ENCODE results near the gene SYNDIG1. TPM values are rescaled to one million over a fixed set of nuclear protein-coding genes. Genes with fewer than 3 reads are reported as not detected.

SYNDIG1 gene
- total RNA-seq, 1 donor from 2014 or later, result 5.6 TPM

- Mint-ChIP-seq H3K27ac (ENCODE audit: unreplicated experiment) (no peak overlapping the region), H3K4me1 (ENCODE audit: low read depth) (no peaks in the 10 kb centered on the region), H3K36me3 (ENCODE audit: low read depth) (no peaks in the 10 kb centered on the region), H3K9me3 (ENCODE audit: low read depth) (no peaks in the 10 kb centered on the region), H3K4me3 (ENCODE audit: unreplicated experiment) (no peak overlapping the region), H3K27me3 (ENCODE audit: low read depth) (peaks cover 59% of the 10 kb centered on the region)
- DNase-seq (ENCODE audit: low spot score), result no peak
- no peak for TF ChIP-seq CTCF (IDR thresholded peaks at IDR 0.05)
Measured at GRCh38 chr20:24452498-24453127, 16.8 kb upstream of the SYNDIG1 start.

GRCh38 chr20:24453869-24454268 lies 15.6 kb upstream of the SYNDIG1 start:
- TF ChIP-seq CTCF (IDR thresholded peaks at IDR 0.05), result no peak
- Mint-ChIP-seq H3K27me3 (ENCODE audit: low read depth) (peaks cover 61% of the 10 kb centered on the region), H3K36me3 (ENCODE audit: low read depth) (no peaks in the 10 kb centered on the region), H3K27ac (ENCODE audit: unreplicated experiment) (no peak overlapping the region), H3K4me3 (ENCODE audit: unreplicated experiment) (no peak overlapping the region), H3K4me1 (ENCODE audit: low read depth) (no peaks in the 10 kb centered on the region), H3K9me3 (ENCODE audit: low read depth) (no peaks in the 10 kb centered on the region)
- DNase-seq (ENCODE audit: low spot score), result no peak

GRCh38 chr20:24455081-24455480 lies 14.3 kb upstream of the SYNDIG1 start:
- H3K4me1 Mint-ChIP-seq (ENCODE audit: low read depth), result no peaks in the 10 kb centered on the region
- H3K9me3 Mint-ChIP-seq (ENCODE audit: low read depth), result no peaks in the 10 kb centered on the region
- no peaks in the 10 kb centered on the region for H3K36me3 Mint-ChIP-seq (ENCODE audit: low read depth)
- H3K27ac Mint-ChIP-seq (ENCODE audit: unreplicated experiment), result no peak overlapping the region
- no peak overlapping the region for H3K4me3 Mint-ChIP-seq (ENCODE audit: unreplicated experiment)
- peaks cover 66% of the 10 kb centered on the region for H3K27me3 Mint-ChIP-seq (ENCODE audit: low read depth)
- TF ChIP-seq CTCF (IDR thresholded peaks at IDR 0.05), result no peak
- no peak for DNase-seq (ENCODE audit: low spot score)

- TF ChIP-seq CTCF (IDR thresholded peaks at IDR 0.05), result no peak
- Mint-ChIP-seq H3K27ac (ENCODE audit: unreplicated experiment) (no peak overlapping the region), H3K4me1 (ENCODE audit: low read depth) (no peaks in the 10 kb centered on the region), H3K9me3 (ENCODE audit: low read depth) (no peaks in the 10 kb centered on the region), H3K36me3 (ENCODE audit: low read depth) (no peaks in the 10 kb centered on the region), H3K27me3 (ENCODE audit: low read depth) (peaks cover 68% of the 10 kb centered on the region), H3K4me3 (ENCODE audit: unreplicated experiment) (no peak overlapping the region)
- no peak for DNase-seq (ENCODE audit: low spot score)
Measured at GRCh38 chr20:24456398-24456781, 13.0 kb upstream of the SYNDIG1 start.

- no peaks in the 10 kb centered on the region for H3K4me1 Mint-ChIP-seq (ENCODE audit: low read depth)
- H3K27me3 Mint-ChIP-seq (ENCODE audit: low read depth), result peaks cover 68% of the 10 kb centered on the region
- H3K27ac Mint-ChIP-seq (ENCODE audit: unreplicated experiment), result no peak overlapping the region
Measured at GRCh38 chr20:24458436-24458835, 11.0 kb upstream of the SYNDIG1 start.

More at GRCh38 chr20:24458436-24458835, 11.0 kb upstream of the SYNDIG1 start:
- no peak for DNase-seq (ENCODE audit: low spot score)
- Mint-ChIP-seq H3K9me3 (ENCODE audit: low read depth) (no peaks in the 10 kb centered on the region), H3K36me3 (ENCODE audit: low read depth) (no peaks in the 10 kb centered on the region), H3K4me3 (ENCODE audit: unreplicated experiment) (no peak overlapping the region)
- TF ChIP-seq CTCF (IDR thresholded peaks at IDR 0.05), result no peak
